HG03066 (cell line): ENCODE data around the gene LINGO4.
"Not testable (repeated sequence)": the region's sequence is repeated elsewhere in the genome, so short reads cannot be mapped to it uniquely, and the experiment has no call there.

Experiments used
- ATAC-seq: cut with Tn5 transposase; IDR thresholded peaks from one replicate; pipeline ENCODE4 v1.9.1; 2021; ENCODE audit warnings: low read depth; ENCODE audit not compliant: unreplicated experiment

The LINGO4 gene

GRCh38 chr1:151790071-151790939 is 14.9 kb downstream of the LINGO4 start, which contains the start of gene TDRKH:
Gene TDRKH (minus strand): TSS chr1:151790500. CDS start chr1:151783022, 7,478 bp downstream.
- ATAC-seq = peak; percentile 94

- no peak for ATAC-seq
Measured at GRCh38 chr1:151787689-151788088, 17.5 kb downstream of the LINGO4 start.

- ATAC-seq = no peak
Measured at GRCh38 chr1:151783796-151784195, 21.4 kb downstream of the LINGO4 start.

DNA sequence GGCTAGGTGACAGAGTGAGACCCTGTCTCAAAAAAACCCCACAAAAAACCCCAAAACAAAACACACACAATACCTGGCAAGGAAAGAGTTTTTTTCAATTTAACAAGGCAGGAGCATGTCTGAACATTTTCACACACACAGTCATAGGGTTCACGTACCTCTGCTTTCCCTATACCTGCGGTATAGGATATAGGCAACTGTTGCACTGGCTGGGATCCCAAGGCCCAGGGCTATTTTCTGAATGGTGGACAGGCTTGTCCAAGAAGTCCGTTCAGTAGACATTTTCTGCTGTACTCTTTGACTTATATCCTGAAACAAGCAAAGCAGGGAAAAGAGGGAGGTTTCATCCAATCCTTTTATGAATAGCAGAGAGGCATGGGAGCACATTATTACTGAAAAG is 22.5 kb downstream of the LINGO4 start:
- no peak for ATAC-seq

- ATAC-seq = not testable (repeated sequence)
Measured at GRCh38 chr1:151782026-151782425, 23.2 kb downstream of the LINGO4 start.

- not testable (repeated sequence) for ATAC-seq
Measured at GRCh38 chr1:151780736-151781135, 24.5 kb downstream of the LINGO4 start.

DNA sequence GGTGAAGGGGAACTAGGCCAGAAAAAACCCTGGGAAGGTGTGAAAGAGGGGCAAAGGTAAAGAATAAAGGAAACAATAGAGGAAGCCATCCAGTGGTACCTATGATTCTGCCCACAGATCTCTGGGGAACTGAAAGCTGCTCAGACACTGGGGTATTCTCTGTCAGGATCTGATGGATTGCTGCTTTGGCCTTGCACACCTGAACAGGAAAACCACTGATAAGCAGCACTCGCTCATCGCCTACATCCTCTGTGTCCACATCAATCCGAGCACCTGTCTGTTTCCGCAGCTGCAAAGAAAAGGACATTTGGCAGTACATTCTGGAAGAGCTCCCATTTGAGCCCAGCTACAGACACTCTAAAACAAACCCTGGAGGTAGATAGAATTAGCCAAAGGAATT is 25.4 kb downstream of the LINGO4 start:
- no peak for ATAC-seq

GRCh38 chr1:151777317-151777716 is 27.9 kb downstream of the LINGO4 start:
- ATAC-seq = no peak

GRCh38 chr1:151776665-151777062 is 28.6 kb downstream of the LINGO4 start:
- no peak for ATAC-seq

DNA sequence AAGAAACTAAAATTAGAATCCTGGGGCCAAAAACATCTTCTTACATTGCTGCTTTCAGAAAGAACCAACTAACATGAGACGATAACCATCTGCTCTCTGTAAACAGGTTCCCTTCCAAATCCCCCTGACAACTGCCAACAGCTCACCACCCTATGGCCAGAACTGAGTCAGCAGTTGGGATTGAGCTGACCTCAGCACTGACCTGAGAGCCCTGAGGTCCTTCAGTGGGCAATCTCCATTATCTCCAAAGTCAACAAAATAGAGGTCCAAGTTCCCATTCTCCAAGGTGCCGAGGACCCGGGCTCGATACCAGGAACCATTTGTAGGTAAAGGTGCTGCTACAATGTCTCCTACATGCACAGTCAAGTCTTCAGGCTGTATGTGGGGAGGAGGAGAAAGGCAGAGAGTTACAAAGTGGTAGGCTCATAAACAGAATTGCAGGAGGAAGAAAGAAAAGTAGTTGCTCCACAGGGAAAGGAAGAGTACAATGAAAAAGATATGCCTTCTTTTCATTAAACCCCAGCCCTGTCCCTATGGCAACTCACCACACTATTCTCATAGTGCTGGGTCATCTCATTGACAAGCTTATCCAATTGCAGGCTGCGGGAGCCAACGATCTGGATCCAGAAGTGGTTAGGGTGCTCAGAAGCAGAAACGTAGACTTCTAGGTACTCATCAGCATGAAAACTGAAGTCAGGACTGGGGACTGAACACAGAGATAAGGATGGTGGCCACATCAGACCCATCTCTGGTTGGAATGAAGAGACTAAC is 29.1 kb downstream of the LINGO4 start:
- no peak for ATAC-seq

DNA sequence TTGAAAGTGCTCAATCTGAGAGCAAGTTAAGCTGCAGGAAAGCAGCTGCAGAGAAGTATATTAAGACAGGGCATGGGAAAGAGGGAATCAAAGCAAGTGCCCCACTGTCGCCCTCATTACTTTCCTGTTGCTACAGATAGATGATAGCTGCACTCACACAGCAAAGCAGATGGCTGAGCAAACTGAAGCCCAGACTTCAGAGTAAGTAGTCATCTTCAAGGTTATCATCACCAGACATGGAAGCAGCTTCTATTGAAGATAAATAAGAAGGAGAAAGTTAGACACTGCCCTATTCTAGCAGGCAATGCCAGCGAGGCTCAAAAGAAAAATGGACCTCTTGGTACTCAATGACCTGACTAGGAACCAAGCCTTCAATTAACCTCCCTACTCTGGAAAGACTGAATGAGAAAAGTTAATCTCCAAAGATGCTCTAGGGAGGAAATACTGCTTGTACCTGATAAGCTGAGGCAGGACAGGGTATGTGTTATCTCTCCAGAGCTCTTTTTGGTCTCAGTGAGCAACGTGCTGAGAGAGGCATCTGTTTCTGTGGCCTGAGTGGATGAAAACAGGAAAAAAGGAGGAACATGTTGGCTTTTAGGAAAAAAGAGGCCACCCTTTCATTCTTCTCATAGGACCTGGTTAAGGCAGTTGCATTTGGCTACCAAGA is 30.8 kb downstream of the LINGO4 start:
- no peak for ATAC-seq

- no peak for ATAC-seq
Measured at GRCh38 chr1:151773702-151774101, 31.5 kb downstream of the LINGO4 start.

DNA sequence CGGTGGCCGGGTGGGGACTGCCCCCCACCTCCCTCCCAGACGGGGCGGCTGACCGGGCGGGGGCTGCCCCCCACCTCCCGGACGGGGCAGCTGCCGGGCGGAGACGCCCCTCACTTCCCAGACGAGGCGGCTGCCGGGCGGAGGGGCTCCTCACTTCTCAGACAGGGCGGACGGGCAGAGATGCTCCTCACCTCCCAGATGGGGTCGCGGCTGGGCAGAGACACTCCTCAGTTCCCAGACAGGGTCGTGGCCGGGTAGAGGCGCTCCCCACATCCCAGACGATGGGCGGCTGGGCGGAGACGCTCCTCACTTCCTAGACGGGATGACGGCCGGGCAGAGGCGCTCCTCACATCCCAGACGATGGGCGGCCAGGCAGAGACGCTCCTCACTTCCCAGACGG is 35.9 kb downstream of the LINGO4 start:
- ATAC-seq = not testable (repeated sequence)

DNA sequence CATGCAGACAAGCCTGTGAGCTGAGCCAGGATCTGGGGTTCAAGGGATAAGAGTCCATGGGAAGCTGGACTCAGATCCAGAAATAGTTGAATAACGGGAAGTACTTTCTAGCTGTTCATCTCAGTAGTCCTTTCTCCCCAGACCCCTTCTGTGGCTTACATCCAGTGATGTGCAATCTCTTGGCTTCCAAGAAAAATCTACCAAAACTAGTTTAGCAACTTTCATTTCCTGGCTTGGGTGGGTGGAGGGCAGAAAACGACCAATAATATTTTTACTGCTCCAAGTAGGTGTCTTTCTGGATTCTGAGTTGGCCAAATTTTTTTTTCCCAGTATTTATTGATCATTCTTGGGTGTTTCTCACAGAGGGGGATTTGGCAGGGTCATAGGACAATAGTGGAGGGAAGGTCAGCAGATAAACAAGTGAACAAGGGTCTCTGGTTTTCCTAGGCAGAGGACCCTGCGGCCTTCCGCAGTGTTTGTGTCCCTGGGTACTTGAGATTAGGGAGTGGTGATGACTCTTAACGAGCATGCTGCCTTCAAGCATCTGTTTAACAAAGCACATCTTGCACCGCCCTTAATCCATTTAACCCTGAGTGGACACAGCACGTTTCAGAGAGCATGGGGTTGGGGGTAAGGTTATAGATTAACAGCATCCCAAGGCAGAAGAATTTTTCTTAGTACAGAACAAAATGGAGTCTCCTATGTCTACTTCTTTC is 36.7 kb downstream of the LINGO4 start:
- ATAC-seq = not testable (repeated sequence)

- no peak for ATAC-seq
Measured at GRCh38 chr1:151763990-151764389, 41.2 kb downstream of the LINGO4 start.

GRCh38 chr1:151762941-151763921 is 42.0 kb downstream of the LINGO4 start, which contains the start of gene MRPL9:
Gene MRPL9 (minus strand): TSS chr1:151763496. CDS start chr1:151763479, 17 bp downstream.
- peak; percentile 77 for ATAC-seq

- ATAC-seq = no peak
Measured at GRCh38 chr1:151760597-151761385, 44.4 kb downstream of the LINGO4 start.

DNA sequence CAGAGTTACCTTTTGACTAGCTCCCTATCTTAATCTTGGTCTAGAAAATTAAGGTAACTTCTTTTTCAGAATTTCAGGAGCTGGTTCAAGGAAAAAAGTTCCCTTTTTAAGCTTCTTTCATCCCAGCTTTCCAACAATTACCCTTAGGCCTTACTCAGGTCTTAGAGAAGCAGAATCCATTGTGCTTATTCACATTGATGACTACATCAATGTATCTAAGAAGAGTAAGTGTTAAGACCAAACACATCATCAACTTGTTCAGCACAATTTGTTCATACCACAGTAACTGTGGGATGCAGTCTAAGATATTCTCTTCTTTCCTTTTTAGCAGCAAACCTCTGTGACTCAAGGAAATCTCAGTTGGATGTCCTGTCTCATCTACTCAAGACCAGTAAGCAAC is 46.0 kb downstream of the LINGO4 start:
- no peak for ATAC-seq
